Caki2 (cell line): ENCODE data around the gene OTUD4. TPM values are rescaled to one million over a fixed set of nuclear protein-coding genes. Genes with fewer than 3 reads are reported as not detected.

Experiments used
- DNase-seq: peaks from one replicate; pipeline ENCODE4 v3.0.0-alpha.2; 2015; ENCODE audit warnings: low read depth
- in situ Hi-C: cut with HindIII; loops from 2 replicates; pipeline ENCODE4 v1.10.0; 2016; ENCODE audit warnings: low sequenced_read_pairs, low pct_unique_long_range_greater_than_20kb, mixed read lengths
- total RNA-seq: library from RNA; depleted of rRNA; stranded (reverse); fragments of >200 nt; shearing (Covaris generic); gene quantifications from 2 replicates; pipeline ENCODE4 v1.2.3, GENCODE V29; 2014; ENCODE audit warnings: low replicate concordance; rRNA removed

The OTUD4 gene
- total RNA-seq, 1 experiment from 2014 or later, result 9.4 TPM

- in situ Hi-C loops, result no loop called here
- DNase-seq, result no peak
These were observed 96.3 kb downstream of the OTUD4 start for GRCh38 chr4:145083891-145084605.

Other genes with a start within 250 kb of the OTUD4 start
- 44.5 and 47.4 TPM in 2 replicates for gene ANAPC10, start 82.4 kb downstream of the OTUD4 start, total RNA-seq
- gene ABCE1, start 82.3 kb downstream of the OTUD4 start, total RNA-seq, result 86.4 and 96.5 TPM in 2 replicates